Measurements from ENCODE around the gene SPRR2G. TPM values are rescaled to one million over a fixed set of nuclear protein-coding genes. Genes with fewer than 3 reads are reported as not detected.
"Not testable (repeated sequence)": the region's sequence is repeated elsewhere in the genome, so short reads cannot be mapped to it uniquely, and the experiment has no call there.

The SPRR2G gene
- total RNA-seq, 4 donors from 2014 or later = 6.8 to 56.6 (median 13.3) TPM

DNA sequence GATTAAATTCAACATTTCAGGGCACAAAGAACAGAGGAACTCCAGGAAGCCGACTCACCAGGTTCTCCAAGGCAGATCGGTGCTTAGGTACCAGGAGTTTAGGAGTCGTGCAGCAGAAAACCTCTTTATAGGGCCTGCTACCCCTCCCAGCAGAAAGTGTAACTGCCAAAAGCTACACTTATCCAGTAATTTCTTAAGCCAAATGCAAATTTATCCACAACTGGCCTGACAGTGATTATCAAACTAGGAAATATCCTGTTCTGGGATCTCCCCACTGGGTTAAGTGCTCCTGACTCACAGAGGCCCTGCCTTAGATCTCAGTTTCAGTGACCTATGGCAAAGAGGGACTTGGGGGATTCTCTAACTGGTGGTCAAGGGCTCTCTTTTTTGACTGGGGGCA is 37.3 kb downstream of the SPRR2G start, which contains the start of gene SPRR2F:
Gene SPRR2F, minus strand, starts transcription at position 101 of the 400 bp plus-strand sequence. CDS start 783 bp downstream, outside the sequence.
- no peaks in the 10 kb centered on the region for H3K9me3 ChIP-seq
- no peak within 1 kb of the TSS for H3K4me3 ChIP-seq
- TF ChIP-seq, protein P1, sequence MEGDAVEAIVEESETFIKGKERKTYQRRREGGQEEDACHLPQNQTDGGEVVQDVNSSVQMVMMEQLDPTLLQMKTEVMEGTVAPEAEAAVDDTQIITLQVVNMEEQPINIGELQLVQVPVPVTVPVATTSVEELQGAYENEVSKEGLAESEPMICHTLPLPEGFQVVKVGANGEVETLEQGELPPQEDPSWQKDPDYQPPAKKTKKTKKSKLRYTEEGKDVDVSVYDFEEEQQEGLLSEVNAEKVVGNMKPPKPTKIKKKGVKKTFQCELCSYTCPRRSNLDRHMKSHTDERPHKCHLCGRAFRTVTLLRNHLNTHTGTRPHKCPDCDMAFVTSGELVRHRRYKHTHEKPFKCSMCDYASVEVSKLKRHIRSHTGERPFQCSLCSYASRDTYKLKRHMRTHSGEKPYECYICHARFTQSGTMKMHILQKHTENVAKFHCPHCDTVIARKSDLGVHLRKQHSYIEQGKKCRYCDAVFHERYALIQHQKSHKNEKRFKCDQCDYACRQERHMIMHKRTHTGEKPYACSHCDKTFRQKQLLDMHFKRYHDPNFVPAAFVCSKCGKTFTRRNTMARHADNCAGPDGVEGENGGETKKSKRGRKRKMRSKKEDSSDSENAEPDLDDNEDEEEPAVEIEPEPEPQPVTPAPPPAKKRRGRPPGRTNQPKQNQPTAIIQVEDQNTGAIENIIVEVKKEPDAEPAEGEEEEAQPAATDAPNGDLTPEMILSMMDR (IDR thresholded peaks at IDR 0.05) = no peak
- TF ChIP-seq POLR2A (IDR thresholded peaks at IDR 0.05) (no peak), EP300 (IDR thresholded peaks at IDR 0.05) (no peak), POLR2AphosphoS5 (IDR thresholded peaks at IDR 0.05) (no peak)
- no peaks in the 10 kb centered on the region for H3K4me1 ChIP-seq
- H3K36me3 ChIP-seq = no peaks in the 10 kb centered on the region
- H3K27me3 ChIP-seq = no peaks in the 10 kb centered on the region
- no peak within 1 kb of the TSS for H3K27ac ChIP-seq
- WGBS = 94% methylated on average over 3 of the region's 3 CpGs
- DNase-seq (ENCODE audit: low spot score in 2 of 2) = no peak

DNA sequence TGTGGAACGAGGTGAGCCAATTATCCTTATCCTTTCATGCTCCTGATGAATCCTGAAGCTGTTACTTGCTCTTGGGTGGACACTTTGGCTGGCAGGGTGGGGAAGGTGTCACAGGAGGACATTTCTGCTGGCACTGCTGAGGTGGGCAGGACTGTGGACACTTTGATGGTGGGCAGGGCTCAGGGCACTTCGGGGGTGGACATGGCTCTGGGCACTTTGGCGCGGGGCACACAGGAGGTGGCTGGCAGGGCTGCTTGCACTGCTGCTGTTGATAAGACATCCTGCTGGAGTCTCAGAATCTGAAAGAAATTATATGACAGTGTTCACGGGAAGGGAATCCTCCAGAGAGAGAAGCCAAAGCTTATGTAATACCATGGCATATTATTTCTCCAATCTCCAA is 38.2 kb downstream of the SPRR2G start:
- WGBS = 67% methylated on average over 5 of the region's 5 CpGs
- not testable (repeated sequence) for H3K4me1 ChIP-seq; H3K27me3 ChIP-seq; DNase-seq (ENCODE audit: low spot score in 2 of 2); H3K36me3 ChIP-seq; H3K4me3 ChIP-seq; H3K9me3 ChIP-seq; H3K27ac ChIP-seq

DNA sequence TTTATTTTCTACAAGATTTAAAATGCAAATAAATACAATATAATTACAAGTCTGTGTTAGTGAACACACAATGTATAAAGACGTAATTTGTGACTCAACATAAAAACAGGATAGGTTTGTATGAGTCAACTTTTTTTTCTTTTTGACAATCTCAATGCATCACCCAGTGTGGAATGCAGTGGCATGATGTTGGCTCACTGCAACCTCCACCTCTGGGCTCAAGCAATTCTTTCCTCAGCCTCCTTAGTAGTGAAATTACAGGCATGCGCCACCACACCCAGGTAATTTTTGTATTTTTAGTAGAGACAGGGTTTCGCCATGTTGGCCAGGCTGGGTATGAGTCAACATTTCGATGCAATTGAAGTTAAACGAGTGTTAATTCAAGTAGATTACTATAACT is 50.4 kb downstream of the SPRR2G start:
- Histone ChIP-seq H3K27me3 (no peaks in the 10 kb centered on the region), H3K4me1 (no peaks in the 10 kb centered on the region), H3K36me3 (no peaks in the 10 kb centered on the region), H3K27ac (no peak overlapping the region), H3K4me3 (no peak overlapping the region), H3K9me3 (no peaks in the 10 kb centered on the region)
- WGBS = 61% methylated on average over 5 of the region's 5 CpGs
- no peak for TF ChIP-seq POLR2AphosphoS5 (IDR thresholded peaks at IDR 0.05)
- no peak for TF ChIP-seq EP300 (IDR thresholded peaks at IDR 0.05)
- TF ChIP-seq, protein P1 (IDR thresholded peaks at IDR 0.05) = no peak
- TF ChIP-seq POLR2A (IDR thresholded peaks at IDR 0.05) = no peak
- DNase-seq (ENCODE audit: low spot score in 2 of 2) = no peak

Other genes starting within 250 kb of the SPRR2G start
- 100 to 1,000 TPM in 3 of 4 donors, 10 to 100 TPM in 1; 50.2 to 213 (median 138) TPM for gene IVL, start 242.3 kb downstream of the SPRR2G start, total RNA-seq
- gene SPRR5, start 203.7 kb downstream of the SPRR2G start, total RNA-seq = 10 to 100 TPM; 10.7 to 42.8 (median 18.2) TPM
- gene SPRR4, start 180.2 kb downstream of the SPRR2G start, total RNA-seq = 100 to 1,000 TPM in 2 of 4 donors, 10 to 100 TPM in 1, 1 to 10 TPM in 1; 1.4 to 478 (median 67.3) TPM
- 10 to 100 TPM in 1 of 4 donors, not detected in 3; 66.5 TPM for gene SPRR1A, start 166.8 kb downstream of the SPRR2G start, total RNA-seq
- gene SPRR3, start 149.1 kb downstream of the SPRR2G start, total RNA-seq = not detected
- gene SPRR1B, start 119.7 kb downstream of the SPRR2G start, total RNA-seq = 100 to 1,000 TPM in 3 of 4 donors, 1 to 10 TPM in 1; 1.8 to 247 (median 172) TPM
- 10 to 100 TPM in 3 of 4 donors, not detected in 1; 12.3 to 69.2 (median 56.6) TPM for gene SPRR2D, start 109.8 kb downstream of the SPRR2G start, total RNA-seq
- gene SPRR2A, start 93.4 kb downstream of the SPRR2G start, total RNA-seq = not detected
- gene SPRR2B, start 79.3 kb downstream of the SPRR2G start, total RNA-seq = 1 to 10 TPM in 2 of 4 donors, not detected in 2; 2.0 to 3.3 TPM
- 100 to 1,000 TPM in 2 of 4 donors, 10 to 100 TPM in 2; 10.8 to 314 (median 156) TPM for gene SPRR2E, start 56.4 kb downstream of the SPRR2G start, total RNA-seq
- 1 to 10 TPM in 1 of 4 donors, not detected in 3; 4.2 TPM for gene SPRR2F, start 37.4 kb downstream of the SPRR2G start, total RNA-seq
- gene LELP1, start 52.5 kb upstream of the SPRR2G start, total RNA-seq = not detected
- 100 to 1,000 TPM in 1 of 4 donors, 10 to 100 TPM in 2, not detected in 1; 21.2 to 127 (median 34.6) TPM for gene PRR9, start 66.7 kb upstream of the SPRR2G start, total RNA-seq
- gene LORICRIN, start 108.8 kb upstream of the SPRR2G start, total RNA-seq = 100 to 1,000 TPM in 3 of 4 donors, 10 to 100 TPM in 1; 14.9 to 257 (median 228) TPM
- gene PGLYRP3, start 162.1 kb upstream of the SPRR2G start, total RNA-seq = 10 to 100 TPM; 34.2 to 72.1 (median 55.3) TPM
- gene PGLYRP4, start 198.0 kb upstream of the SPRR2G start, total RNA-seq = 10 to 100 TPM; 13.0 to 35.0 (median 21.2) TPM
- gene S100A9, start 207.0 kb upstream of the SPRR2G start, total RNA-seq = 10 to 100 TPM; 11.0 to 95.4 (median 51.1) TPM
- not detected for gene S100A12, start 224.7 kb upstream of the SPRR2G start, total RNA-seq
- 10 to 100 TPM in 3 of 4 donors, 1 to 10 TPM in 1; 5.7 to 38.4 (median 19.5) TPM for gene S100A8, start 240.2 kb upstream of the SPRR2G start, total RNA-seq

All from suprapubic skin (tissue), 4 donors.